ENCODE data around the gene OSGEP. TPM values are rescaled to one million over a fixed set of nuclear protein-coding genes. Genes with fewer than 3 reads are reported as not detected.

The OSGEP gene
- total and polyA plus RNA-seq, 2 donors (not counting 1 experiment from before 2014, with no cell fraction given), result 18.1 to 34.0 TPM

GRCh38 chr14:20415782-20416206 is 38.8 kb downstream of the OSGEP start:
- no peaks in the 10 kb centered on the region for H3K4me1 ChIP-seq (ENCODE audit: control insufficient read depth, extremely low read depth, insufficient read depth, low read length)
- no peak overlapping the region for H3K4me2 ChIP-seq (ENCODE audit: extremely low read depth, insufficient read depth, low read length)
- no peaks in the 10 kb centered on the region for H3K36me3 ChIP-seq (ENCODE audit: control insufficient read depth, insufficient read depth, low read length)
- DNase-seq (ENCODE audit: low read depth in 2 of 2), result peak; percentile 41 to 62
- H3K9ac ChIP-seq (ENCODE audit: insufficient read depth, low read length), result no peak overlapping the region
- no peak overlapping the region for H3K27ac ChIP-seq (ENCODE audit: insufficient read depth, low read length)
- peak; percentile 60 to 74 for TF ChIP-seq CTCF (conservative IDR thresholded peaks at IDR 0.05 in 1 of 2, IDR thresholded peaks at IDR 0.05 in 1 of 2; ENCODE audit: low read depth in 1 of 2, low read length in 2 of 2)
- TF ChIP-seq EZH2 (IDR thresholded peaks at IDR 0.05; ENCODE audit: low read length, missing control alignments), result no peak
- no peaks in the 10 kb centered on the region for H3K27me3 ChIP-seq (ENCODE audit: control insufficient read depth, insufficient read depth, low read length)
- no peaks in the 10 kb centered on the region for H4K20me1 ChIP-seq (ENCODE audit: control insufficient read depth, extremely low read depth, insufficient read depth, low read length)
- no peak overlapping the region for H3K4me3 ChIP-seq (replicated peaks in 1 of 4; ENCODE audit: control extremely low read depth in 1 of 4, insufficient read depth in 1 of 4, low read depth in 3 of 4, low read length in 4 of 4)
- peaks cover 8% of the 10 kb centered on the region for H3K79me2 ChIP-seq (ENCODE audit: control insufficient read depth, insufficient read depth, low read length)
- H2AFZ ChIP-seq (ENCODE audit: low read length), result peak overlapping the region; percentile 22
- H3K9me3 ChIP-seq (ENCODE audit: control insufficient read depth, insufficient read depth, low read depth, low read length), result no peaks in the 10 kb centered on the region

- no peaks in the 10 kb centered on the region for H3K9me3 ChIP-seq (ENCODE audit: control insufficient read depth, insufficient read depth, low read depth, low read length)
- TF ChIP-seq EZH2 (IDR thresholded peaks at IDR 0.05; ENCODE audit: low read length, missing control alignments) (no peak), CTCF (conservative IDR thresholded peaks at IDR 0.05 in 1 of 2, IDR thresholded peaks at IDR 0.05 in 1 of 2; ENCODE audit: low read depth in 1 of 2, low read length in 2 of 2) (no peak)
- H3K27me3 ChIP-seq (ENCODE audit: control insufficient read depth, insufficient read depth, low read length), result no peaks in the 10 kb centered on the region
- H3K4me2 ChIP-seq (ENCODE audit: extremely low read depth, insufficient read depth, low read length), result peak overlapping the region; percentile 87
- H3K79me2 ChIP-seq (ENCODE audit: control insufficient read depth, insufficient read depth, low read length), result peaks cover 8% of the 10 kb centered on the region
- no peaks in the 10 kb centered on the region for H3K36me3 ChIP-seq (ENCODE audit: control insufficient read depth, insufficient read depth, low read length)
- peak overlapping the region; percentile 80 for H3K9ac ChIP-seq (ENCODE audit: insufficient read depth, low read length)
- H4K20me1 ChIP-seq (ENCODE audit: control insufficient read depth, extremely low read depth, insufficient read depth, low read length), result no peaks in the 10 kb centered on the region
- H3K4me3 ChIP-seq (replicated peaks in 1 of 4; ENCODE audit: control extremely low read depth in 1 of 4, insufficient read depth in 1 of 4, low read depth in 3 of 4, low read length in 4 of 4), result peak overlapping the region; percentile 52 to 92 (median 74)
- H3K27ac ChIP-seq (ENCODE audit: insufficient read depth, low read length), result peak overlapping the region; percentile 80
- H2AFZ ChIP-seq (ENCODE audit: low read length), result peak overlapping the region; percentile 81
- peak in 1 of 2 donors; percentile 14 for DNase-seq (ENCODE audit: low read depth in 2 of 2)
- H3K4me1 ChIP-seq (ENCODE audit: control insufficient read depth, extremely low read depth, insufficient read depth, low read length), result no peaks in the 10 kb centered on the region
These were observed 40.9 kb downstream of the OSGEP start for GRCh38 chr14:20413744-20414082.

GRCh38 chr14:20412876-20413743 is 41.5 kb downstream of the OSGEP start, which contains the start of gene TEP1:
Gene TEP1, minus strand, starts transcription at chr14:20413501. Its CDS starts 5,062 bp downstream, at chr14:20408439.
- Histone ChIP-seq H3K27me3 (ENCODE audit: control insufficient read depth, insufficient read depth, low read length) (no peaks in the 10 kb centered on the region), H2AFZ (ENCODE audit: low read length) (peak within 1 kb of the TSS; percentile 92), H3K36me3 (ENCODE audit: control insufficient read depth, insufficient read depth, low read length) (no peaks in the 10 kb centered on the region), H3K79me2 (ENCODE audit: control insufficient read depth, insufficient read depth, low read length) (peaks cover 8% of the 10 kb centered on the region), H3K4me1 (ENCODE audit: control insufficient read depth, extremely low read depth, insufficient read depth, low read length) (no peaks in the 10 kb centered on the region), H3K27ac (ENCODE audit: insufficient read depth, low read length) (peak within 1 kb of the TSS; percentile 80), H4K20me1 (ENCODE audit: control insufficient read depth, extremely low read depth, insufficient read depth, low read length) (no peaks in the 10 kb centered on the region), H3K9ac (ENCODE audit: insufficient read depth, low read length) (peak within 1 kb of the TSS; percentile 80), H3K4me3 (replicated peaks in 1 of 4; ENCODE audit: control extremely low read depth in 1 of 4, insufficient read depth in 1 of 4, low read depth in 3 of 4, low read length in 4 of 4) (peak within 1 kb of the TSS; percentile 52 to 92 (median 74)), H3K9me3 (ENCODE audit: control insufficient read depth, insufficient read depth, low read depth, low read length) (no peaks in the 10 kb centered on the region), H3K4me2 (ENCODE audit: extremely low read depth, insufficient read depth, low read length) (peak within 1 kb of the TSS; percentile 94)
- TF ChIP-seq EZH2 (IDR thresholded peaks at IDR 0.05; ENCODE audit: low read length, missing control alignments) (no peak), CTCF (conservative IDR thresholded peaks at IDR 0.05 in 1 of 2, IDR thresholded peaks at IDR 0.05 in 1 of 2; ENCODE audit: low read depth in 1 of 2, low read length in 2 of 2) (no peak)
- peak; percentile 80 to 83 for DNase-seq (ENCODE audit: low read depth in 2 of 2)
